Mesenchymal stem cell (in vitro differentiated cells and primary cell): ENCODE results near the gene ANKRD40.

Experiments used
- DNase-seq: peaks from one replicate; pipeline ENCODE4 v3.0.0-alpha.2; 2013
- H2AFZ ChIP-seq: one replicate; pipeline ENCODE4 v1.6.1; 2013; ENCODE audit warnings: low read depth, mild to moderate bottlenecking, control low read depth, inconsistent platforms, low read length, moderate library complexity
- H2AK5ac ChIP-seq: 2 replicates; pipeline ENCODE4 v1.6.1; 2013; ENCODE audit warnings: low read length, moderate library complexity, mild to moderate bottlenecking, inconsistent platforms; ENCODE audit not compliant: severe bottlenecking
- H2BK120ac ChIP-seq: one replicate; pipeline ENCODE4 v1.6.1; 2013; ENCODE audit warnings: low read depth, mild to moderate bottlenecking, inconsistent platforms, low read length, moderate library complexity
- H2BK12ac ChIP-seq, 2 experiments: one replicate each; pipeline ENCODE4 v1.6.1; 2013; ENCODE audit warnings: inconsistent platforms in 2 of 2, low read length in 2 of 2, mild to moderate bottlenecking in 2 of 2, moderate library complexity in 2 of 2, control low read depth in 1 of 2
- H2BK15ac ChIP-seq: one replicate; pipeline ENCODE4 v1.6.1; 2013; ENCODE audit warnings: mild to moderate bottlenecking, low read depth, inconsistent platforms; ENCODE audit not compliant: poor library complexity, severe bottlenecking
- H2BK5ac ChIP-seq: 2 replicates; pipeline ENCODE4 v1.6.1; 2013; ENCODE audit warnings: low read depth, mild to moderate bottlenecking, low read length, control low read depth, inconsistent platforms; ENCODE audit not compliant: poor library complexity, severe bottlenecking
- H3K14ac ChIP-seq, 2 experiments: one replicate each; pipeline ENCODE4 v1.6.1; 2013; ENCODE audit warnings: inconsistent platforms in 2 of 2, low read length in 2 of 2, control low read depth in 1 of 2, mild to moderate bottlenecking in 1 of 2, moderate library complexity in 1 of 2
- H3K18ac ChIP-seq, 2 experiments: one replicate each; pipeline ENCODE4 v1.6.1; 2013; ENCODE audit warnings: inconsistent platforms in 2 of 2, low read length in 2 of 2, control low read depth in 1 of 2, low read depth in 1 of 2, mild to moderate bottlenecking in 1 of 2
- H3K23ac ChIP-seq, 2 experiments: one replicate each; pipeline ENCODE4 v1.6.1; 2013; ENCODE audit warnings: inconsistent platforms in 2 of 2, low read length in 2 of 2, mild to moderate bottlenecking in 2 of 2, moderate library complexity in 2 of 2, control low read depth in 1 of 2
- H3K27ac ChIP-seq: 2 replicates; pipeline ENCODE4 v1.5.1; 2013; ENCODE audit warnings: mild to moderate bottlenecking, moderate library complexity, low read length, control low read depth, inconsistent platforms; ENCODE audit not compliant: poor library complexity, severe bottlenecking
- H3K27me3 ChIP-seq, 2 experiments: 2 replicates each; pipeline versions ENCODE4 v1.6.1 to v1.7.0; 2013; ENCODE audit warnings: low read length in 2 of 2, mild to moderate bottlenecking in 2 of 2, moderate library complexity in 2 of 2, control low read depth in 1 of 2, inconsistent platforms in 1 of 2; ENCODE audit not compliant: control insufficient read depth in 1 of 2, insufficient read depth in 1 of 2
- H3K36me3 ChIP-seq, 2 experiments: 2 replicates each; pipeline versions ENCODE4 v1.6.1 to v1.7.0; 2013; ENCODE audit warnings: low read length in 2 of 2, control low read depth in 1 of 2, inconsistent platforms in 1 of 2, low read depth in 1 of 2, mild to moderate bottlenecking in 1 of 2; ENCODE audit not compliant: insufficient read depth in 2 of 2, control insufficient read depth in 1 of 2
- H3K4ac ChIP-seq, 2 experiments: one replicate each; pipeline ENCODE4 v1.6.1; 2013; ENCODE audit warnings: inconsistent platforms in 2 of 2, low read length in 2 of 2, mild to moderate bottlenecking in 2 of 2, moderate library complexity in 2 of 2, control low read depth in 1 of 2, low read depth in 1 of 2
- H3K4me1 ChIP-seq: 2 replicates; pipeline ENCODE4 v1.6.1; 2013; ENCODE audit warnings: low read depth, low read length, control low read depth; ENCODE audit not compliant: control insufficient read depth, insufficient read depth
- H3K4me2 ChIP-seq: 2 replicates; pipeline ENCODE4 v1.6.1; 2013; ENCODE audit warnings: low read length, mild to moderate bottlenecking, inconsistent platforms; ENCODE audit not compliant: poor library complexity, severe bottlenecking
- H3K4me3 ChIP-seq, 2 experiments: 2 replicates each; pipeline versions ENCODE4 v1.5.1 to v1.7.0; 2013; ENCODE audit warnings: low read length in 2 of 2, mild to moderate bottlenecking in 2 of 2, control low read depth in 1 of 2, low read depth in 1 of 2; ENCODE audit not compliant: insufficient read depth in 1 of 2
- H3K79me1 ChIP-seq: replicated peaks from 2 replicates; pipeline ENCODE4 v1.6.1; 2013; ENCODE audit warnings: mild to moderate bottlenecking, control low read depth, low read length, inconsistent platforms; ENCODE audit not compliant: poor library complexity, severe bottlenecking
- H3K9ac ChIP-seq: 2 replicates; pipeline ENCODE4 v1.7.0; 2013; ENCODE audit warnings: mild to moderate bottlenecking, low read length, moderate library complexity
- H3K9me3 ChIP-seq: 2 replicates; pipeline ENCODE4 v1.7.0; 2013; ENCODE audit warnings: mild to moderate bottlenecking, low read length; ENCODE audit not compliant: control insufficient read depth
- H4K8ac ChIP-seq: one replicate; pipeline ENCODE4 v1.6.1; 2013; ENCODE audit warnings: inconsistent platforms, mild to moderate bottlenecking, low read length, moderate library complexity
- H4K91ac ChIP-seq: one replicate; pipeline ENCODE4 v1.6.1; 2013; ENCODE audit warnings: mild to moderate bottlenecking, low read length, inconsistent platforms
- WGBS: methylation state at CpG from one replicate; pipeline ENCODE4 v1.1.7; 2013; ENCODE audit warnings: mixed read lengths; 5-methylcytosine and 5-hydroxymethylcytosine counted together

The ANKRD40 gene

DNA sequence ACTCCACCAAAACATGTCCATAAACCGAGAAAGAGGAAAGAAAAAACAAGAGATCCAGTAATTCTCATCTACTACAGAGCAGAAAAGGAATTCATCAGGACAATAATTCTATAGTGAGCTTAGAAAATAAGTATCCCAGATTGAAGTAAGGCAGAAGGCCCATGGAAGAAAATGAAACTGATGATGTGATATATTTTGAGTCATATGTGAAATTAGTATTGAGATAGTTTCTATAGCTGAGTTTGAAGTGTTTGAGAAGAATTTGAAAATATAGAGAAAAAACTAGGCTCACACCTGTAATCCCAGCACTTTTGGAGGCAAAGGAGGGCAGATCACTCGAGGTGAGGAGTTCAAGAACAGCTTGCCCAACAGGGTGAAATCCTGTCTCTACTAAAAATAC is 31.4 kb upstream of the ANKRD40 start:
- Histone ChIP-seq H3K27ac (no peak overlapping the region), H2AFZ (no peak overlapping the region), H3K23ac (no peak overlapping the region), H2BK120ac (no peak overlapping the region), H3K4me3 (no peak overlapping the region), H3K18ac (no peak overlapping the region), H3K9ac (peak overlapping the region; percentile 12), H4K91ac (no peak overlapping the region), H3K79me1 (peaks cover 7% of the 10 kb centered on the region), H3K9me3 (no peaks in the 10 kb centered on the region), H4K8ac (no peak overlapping the region), H2BK12ac (no peak overlapping the region), H2BK15ac (no peak overlapping the region), H2AK5ac (no peak overlapping the region), H3K36me3 (peaks cover 19 to 67% of the 10 kb centered on the region in 2 experiments), H2BK5ac (no peak overlapping the region), H3K4me2 (no peak overlapping the region), H3K4ac (no peak overlapping the region), H3K14ac (no peak overlapping the region), H3K27me3 (no peaks in the 10 kb centered on the region), H3K4me1 (peaks cover 7% of the 10 kb centered on the region)
- no peak for DNase-seq
- 80% methylated on average over 1 of the region's 2 CpGs for WGBS

DNA sequence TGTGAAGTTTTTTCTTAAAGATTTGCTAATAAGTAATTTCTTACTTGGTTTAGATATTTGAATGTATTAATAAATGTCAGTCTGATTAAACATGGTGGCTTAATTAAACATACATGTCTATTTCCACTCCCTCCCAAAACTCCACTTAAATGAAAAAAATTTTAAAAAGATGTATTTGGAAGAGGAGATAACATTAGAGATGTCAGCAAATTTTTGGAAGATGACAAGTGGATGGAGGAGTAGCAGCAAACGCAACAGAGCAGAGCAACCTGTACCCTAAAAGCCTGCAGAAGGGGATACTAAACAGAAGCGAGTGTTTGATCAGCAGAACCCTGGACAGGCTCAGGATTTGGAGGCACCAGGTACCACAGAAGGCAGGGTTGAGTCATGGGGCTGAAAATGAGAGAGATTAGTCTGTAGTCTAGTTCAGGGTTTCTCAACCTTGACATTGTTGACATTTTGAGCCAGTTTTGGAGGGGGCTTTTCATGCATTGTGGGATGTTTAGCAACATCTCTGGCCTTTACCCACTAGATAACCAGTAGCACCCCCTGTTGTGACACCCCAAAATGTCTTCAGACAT is 29.5 kb upstream of the ANKRD40 start:
- Histone ChIP-seq H3K79me1 (peaks cover 5% of the 10 kb centered on the region), H3K27ac (no peak overlapping the region), H3K23ac (no peak overlapping the region), H3K9me3 (no peaks in the 10 kb centered on the region), H3K4ac (no peak overlapping the region), H4K8ac (no peak overlapping the region), H3K36me3 (peaks cover 11 to 50% of the 10 kb centered on the region in 2 experiments), H2BK120ac (no peak overlapping the region), H3K9ac (no peak overlapping the region), H3K27me3 (no peaks in the 10 kb centered on the region), H4K91ac (no peak overlapping the region), H3K18ac (no peak overlapping the region), H2AK5ac (no peak overlapping the region), H3K4me1 (peaks cover 7% of the 10 kb centered on the region), H2BK15ac (no peak overlapping the region), H3K14ac (no peak overlapping the region), H3K4me3 (no peak overlapping the region), H3K4me2 (no peak overlapping the region), H2BK12ac (no peak overlapping the region), H2BK5ac (no peak overlapping the region), H2AFZ (no peak overlapping the region)
- no peak for DNase-seq
- 98% methylated on average over 2 of the region's 2 CpGs for WGBS

DNA sequence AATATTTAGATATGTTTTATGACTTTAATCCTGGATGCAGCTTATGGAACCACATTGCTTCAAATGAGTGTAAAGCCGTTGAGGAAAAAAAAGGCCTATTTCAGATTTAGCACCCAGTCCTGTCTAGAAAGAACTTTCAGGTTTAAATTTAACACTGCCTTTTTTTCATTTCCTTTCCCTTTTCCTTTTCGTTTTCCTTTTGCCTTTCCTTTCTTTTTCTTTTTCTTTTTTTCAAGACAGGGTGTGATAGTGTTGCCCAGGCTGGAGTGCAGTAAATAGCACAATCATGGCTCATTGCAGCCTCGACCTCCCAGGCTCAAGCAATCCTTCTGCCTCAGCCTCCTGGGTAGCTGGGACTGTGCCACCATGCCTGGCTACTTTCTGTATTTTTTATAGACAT is 27.6 kb upstream of the ANKRD40 start:
- Histone ChIP-seq H3K79me1 (peaks cover under 1% of the 10 kb centered on the region), H3K9ac (no peak overlapping the region), H2BK120ac (no peak overlapping the region), H2AK5ac (no peak overlapping the region), H3K14ac (no peak overlapping the region), H4K91ac (no peak overlapping the region), H3K4me3 (no peak overlapping the region), H3K23ac (no peak overlapping the region), H3K27me3 (no peaks in the 10 kb centered on the region), H3K4me1 (peaks cover 10% of the 10 kb centered on the region), H2BK15ac (no peak overlapping the region), H3K4me2 (no peak overlapping the region), H3K36me3 (peaks cover 3 to 31% of the 10 kb centered on the region in 2 experiments), H3K4ac (no peak overlapping the region), H4K8ac (no peak overlapping the region), H3K27ac (no peak overlapping the region), H2BK5ac (no peak overlapping the region), H3K9me3 (no peaks in the 10 kb centered on the region), H2AFZ (no peak overlapping the region), H2BK12ac (no peak overlapping the region), H3K18ac (no peak overlapping the region)
- 99% methylated on average over 3 of the region's 3 CpGs for WGBS
- DNase-seq, result no peak

DNA sequence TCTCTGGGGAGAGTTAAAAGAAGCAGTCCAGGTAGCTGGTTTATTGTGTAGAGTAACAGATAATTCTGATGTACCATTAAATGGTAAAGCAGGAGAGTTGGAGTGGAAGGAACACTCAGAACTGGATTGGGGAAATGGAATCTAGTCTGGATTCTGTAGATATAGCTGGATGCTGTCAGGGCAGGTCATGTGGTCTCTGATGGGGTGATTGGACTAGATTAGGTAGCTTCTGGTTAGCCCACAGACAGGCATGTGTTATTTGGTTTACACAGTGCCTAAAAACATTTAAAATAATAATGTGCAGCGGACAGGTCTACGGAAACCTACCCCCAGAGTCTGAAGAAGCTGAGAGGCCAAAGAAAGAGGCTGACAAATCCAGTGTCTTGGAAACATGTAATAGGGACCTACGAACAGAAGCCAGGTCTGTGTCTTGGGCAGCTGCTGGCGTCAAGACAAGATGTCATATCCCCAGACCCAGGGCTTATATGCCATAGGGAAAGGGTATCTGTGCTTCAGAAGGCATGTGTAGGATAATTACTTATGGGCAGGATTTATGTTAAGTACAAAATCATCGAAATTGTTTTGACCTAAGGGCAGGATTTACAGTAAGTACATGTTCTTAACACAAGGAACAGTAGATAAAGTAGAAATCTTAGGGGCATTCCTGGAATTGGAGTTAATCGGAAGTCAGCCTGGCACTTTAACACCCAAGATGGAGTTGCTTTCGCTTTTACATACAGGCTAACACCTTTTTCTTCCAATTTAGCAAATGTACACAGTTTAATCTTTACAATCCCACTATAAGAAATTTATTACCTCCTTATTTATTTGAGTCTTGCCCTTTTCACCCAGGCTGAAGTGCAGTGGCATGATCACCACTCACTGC is 24.1 kb upstream of the ANKRD40 start:
- no peak overlapping the region for H4K91ac ChIP-seq

More for the DNA sequence above, 24.1 kb upstream of the ANKRD40 start:
- no peak overlapping the region for H2BK15ac ChIP-seq
- H2BK12ac ChIP-seq, result no peak overlapping the region
- no peak overlapping the region for H3K4me3 ChIP-seq
- H3K4ac ChIP-seq, result no peak overlapping the region
- no peak overlapping the region for H2BK5ac ChIP-seq
- H3K23ac ChIP-seq, result no peak overlapping the region
- H3K14ac ChIP-seq, result no peak overlapping the region
- no peaks in the 10 kb centered on the region for H3K79me1 ChIP-seq
- H3K4me2 ChIP-seq, result no peak overlapping the region
- no peak overlapping the region for H3K27ac ChIP-seq
- no peak overlapping the region for H4K8ac ChIP-seq
- H3K9me3 ChIP-seq, result no peaks in the 10 kb centered on the region
- peak; percentile 25 for DNase-seq
- H2BK120ac ChIP-seq, result no peak overlapping the region
- 94% methylated on average over 7 of the region's 7 CpGs for WGBS
- no peak overlapping the region for H3K9ac ChIP-seq
- peaks cover 0 to 4% of the 10 kb centered on the region in 2 experiments for H3K36me3 ChIP-seq
- H2AK5ac ChIP-seq, result no peak overlapping the region
- peaks cover 12% of the 10 kb centered on the region for H3K4me1 ChIP-seq
- no peaks in the 10 kb centered on the region for H3K27me3 ChIP-seq
- H3K18ac ChIP-seq, result no peak overlapping the region
- H2AFZ ChIP-seq, result no peak overlapping the region
